ENCODE results near the gene VSIR.

The VSIR gene

GRCh38 chr10:71763352-71764127 lies 9.8 kb downstream of the VSIR start:
- DNase-seq: no peak

GRCh38 chr10:71762324-71762723 lies 11.0 kb downstream of the VSIR start:
- DNase-seq: no peak

GRCh38 chr10:71761541-71762113 lies 11.7 kb downstream of the VSIR start:
- no peak for DNase-seq

GRCh38 chr10:71761105-71761511 lies 12.2 kb downstream of the VSIR start:
- no peak for DNase-seq

GRCh38 chr10:71757399-71757922 lies 15.9 kb downstream of the VSIR start:
- DNase-seq: no peak

GRCh38 chr10:71756311-71757191 lies 16.8 kb downstream of the VSIR start:
- DNase-seq: no peak

GRCh38 chr10:71755179-71755879 lies 18.0 kb downstream of the VSIR start:
- no peak for DNase-seq

- no peak for DNase-seq
These were observed 18.8 kb downstream of the VSIR start for GRCh38 chr10:71754562-71754961.

GRCh38 chr10:71753960-71754505 lies 19.3 kb downstream of the VSIR start:
- DNase-seq: no peak

- DNase-seq: no peak
These were observed 20.0 kb downstream of the VSIR start for GRCh38 chr10:71753091-71753959.

GRCh38 chr10:71752391-71753090 lies 20.8 kb downstream of the VSIR start:
- DNase-seq: no peak

GRCh38 chr10:71751515-71752224 lies 21.6 kb downstream of the VSIR start:
- DNase-seq: no peak

GRCh38 chr10:71750986-71751385 lies 22.3 kb downstream of the VSIR start:
- DNase-seq: no peak

- DNase-seq: no peak
These were observed 23.0 kb downstream of the VSIR start for GRCh38 chr10:71750124-71750841.

GRCh38 chr10:71749396-71749795 lies 23.9 kb downstream of the VSIR start:
- no peak for DNase-seq

GRCh38 chr10:71748671-71749191 lies 24.6 kb downstream of the VSIR start:
- DNase-seq: no peak

GRCh38 chr10:71747551-71748523 lies 25.5 kb downstream of the VSIR start:
- DNase-seq: no peak

- no peak for DNase-seq
These were observed 26.2 kb downstream of the VSIR start for GRCh38 chr10:71747039-71747531.

Measured in GOT3 (cell line).